PFSK-1 (cell line): Measurements from ENCODE around the gene CELSR1.

Source experiments
- FOXP2 ChIP-seq: optimal IDR thresholded peaks from 2 replicates; pipeline ENCODE3; 2011; ENCODE audit warnings: borderline replicate concordance, control low read depth, inconsistent platforms; ENCODE audit not compliant: insufficient read depth; ENCODE audit errors: extremely low read length, extremely low read depth
- POLR2AphosphoS5 ChIP-seq: IDR thresholded peaks from 2 replicates; pipeline ENCODE4 v1.6.1; 2012; ENCODE audit warnings: low read depth, mild to moderate bottlenecking, control low read depth, low read length, moderate library complexity
- REST ChIP-seq, 2 experiments: IDR thresholded peaks; 2 replicates each; pipeline versions ENCODE4 v1.6.1 to v1.8.0; 2011 to 2012; ENCODE audit warnings: low read depth in 2 of 2, low read length in 2 of 2, control low read depth in 1 of 2, inconsistent platforms in 1 of 2, mild to moderate bottlenecking in 1 of 2, moderate library complexity in 1 of 2; ENCODE audit not compliant: insufficient read depth in 1 of 2
- SIN3A ChIP-seq: IDR thresholded peaks from 2 replicates; pipeline ENCODE4 v1.6.1; 2012; ENCODE audit warnings: mild to moderate bottlenecking, low read length, moderate library complexity, borderline replicate concordance; ENCODE audit not compliant: insufficient read depth
- TAF1 ChIP-seq: IDR thresholded peaks from 2 replicates; pipeline ENCODE4 v1.6.1; 2012; ENCODE audit warnings: low read length, control low read depth, borderline replicate concordance; ENCODE audit not compliant: insufficient read depth

CELSR1 gene

GRCh38 chr22:46366801-46367706 lies 170.4 kb downstream of the CELSR1 start:
- no peak for TF ChIP-seq TAF1
- TF ChIP-seq SIN3A = no peak
- TF ChIP-seq FOXP2 = no peak
- TF ChIP-seq REST (IDR thresholded peaks at IDR 0.05; ENCODE audit: insufficient read depth in 1 of 2, low read depth in 2 of 2, low read length in 2 of 2) = no peak
- no peak for TF ChIP-seq POLR2AphosphoS5

- TF ChIP-seq SIN3A (no peak), POLR2AphosphoS5 (no peak)
These were observed 171.1 kb downstream of the CELSR1 start for GRCh38 chr22:46366327-46366731.

GRCh38 chr22:46365166-46365624 lies 172.2 kb downstream of the CELSR1 start:
- TF ChIP-seq SIN3A (no peak), REST (IDR thresholded peaks at IDR 0.05; ENCODE audit: insufficient read depth in 1 of 2, low read depth in 2 of 2, low read length in 2 of 2) (no peak), FOXP2 (no peak), TAF1 (no peak), POLR2AphosphoS5 (no peak)

GRCh38 chr22:46364341-46365165 lies 172.9 kb downstream of the CELSR1 start:
- no peak for TF ChIP-seq FOXP2
- no peak for TF ChIP-seq REST (IDR thresholded peaks at IDR 0.05; ENCODE audit: insufficient read depth in 1 of 2, low read depth in 2 of 2, low read length in 2 of 2)
- TF ChIP-seq TAF1 = no peak
- TF ChIP-seq POLR2AphosphoS5 = no peak
- TF ChIP-seq SIN3A = no peak

- TF ChIP-seq TAF1 = no peak
- TF ChIP-seq REST (IDR thresholded peaks at IDR 0.05; ENCODE audit: insufficient read depth in 1 of 2, low read depth in 2 of 2, low read length in 2 of 2) = no peak
- no peak for TF ChIP-seq FOXP2
- no peak for TF ChIP-seq POLR2AphosphoS5
- TF ChIP-seq SIN3A = no peak
These were observed 173.7 kb downstream of the CELSR1 start for GRCh38 chr22:46363611-46364321.
